HG03175 (cell line): ENCODE results near the gene ACE.
"Not testable (repeated sequence)": the region's sequence is repeated elsewhere in the genome, so short reads cannot be mapped to it uniquely, and the experiment has no call there.

ENCODE experiments used
- ATAC-seq: cut with Tn5 transposase; IDR thresholded peaks from one replicate; pipeline ENCODE4 v1.9.1; 2021; ENCODE audit warnings: mild to moderate bottlenecking, moderate library complexity; ENCODE audit not compliant: unreplicated experiment

Gene ACE

DNA sequence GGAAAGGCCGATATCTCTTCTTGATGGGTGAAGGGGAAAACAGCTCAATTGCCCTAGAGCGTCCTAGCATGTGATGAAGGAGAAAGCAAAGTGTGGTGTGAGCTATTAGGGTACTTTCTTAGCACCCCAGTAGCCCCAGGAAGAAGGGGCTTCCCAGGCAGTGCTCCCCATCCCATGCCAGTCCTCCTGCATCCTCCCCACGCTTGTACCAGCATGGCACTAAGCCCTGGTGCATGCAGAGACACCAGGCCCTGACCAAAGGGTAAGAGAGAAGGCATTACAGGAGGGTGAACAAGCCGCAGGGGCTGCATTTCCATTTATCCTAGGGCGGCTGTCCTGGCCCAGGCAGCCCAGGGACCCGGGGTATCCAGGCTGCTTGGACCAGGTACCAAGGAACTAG, 33.8 kb upstream of the ACE start:
- ATAC-seq, result no peak

DNA sequence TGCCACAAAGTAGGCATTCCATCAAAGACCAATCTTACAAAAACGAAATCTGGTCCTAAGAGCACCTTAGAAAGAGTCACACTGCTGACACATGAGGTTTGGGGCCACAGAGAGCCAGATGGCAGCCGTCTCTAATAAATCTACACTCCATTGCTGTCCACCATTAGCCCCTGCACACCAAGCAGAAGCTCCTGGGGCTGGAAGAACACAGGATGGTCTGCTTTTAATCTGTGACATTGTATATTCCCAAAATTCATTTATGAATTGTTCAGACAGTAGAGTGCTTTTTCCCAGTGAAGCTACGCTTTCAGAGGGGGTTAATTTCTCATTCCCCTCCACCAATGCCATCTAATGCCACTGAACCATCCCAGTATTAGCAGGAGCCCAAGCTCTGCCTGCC, 32.4 kb upstream of the ACE start:
- ATAC-seq, result no peak

DNA sequence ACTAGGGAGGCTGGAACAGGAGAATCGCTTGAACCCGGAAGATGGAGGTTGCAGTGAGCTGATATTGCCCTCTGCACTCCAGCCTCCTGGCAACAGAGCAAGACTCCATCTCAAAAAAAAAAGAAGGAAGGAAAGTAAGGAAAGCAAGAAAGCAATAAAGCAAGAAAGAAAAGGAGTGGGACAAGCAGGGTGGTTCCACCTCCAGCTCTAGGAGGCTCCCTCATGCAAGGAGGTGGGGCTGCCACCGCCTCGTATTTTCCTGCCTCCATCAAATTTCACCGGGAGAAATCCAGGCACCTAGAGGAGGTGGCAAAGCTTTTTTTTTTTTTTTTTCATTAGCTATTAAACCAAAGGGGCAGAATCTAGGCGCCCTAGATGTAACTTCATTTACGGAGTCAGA, 31.8 kb upstream of the ACE start:
- no peak for ATAC-seq

DNA sequence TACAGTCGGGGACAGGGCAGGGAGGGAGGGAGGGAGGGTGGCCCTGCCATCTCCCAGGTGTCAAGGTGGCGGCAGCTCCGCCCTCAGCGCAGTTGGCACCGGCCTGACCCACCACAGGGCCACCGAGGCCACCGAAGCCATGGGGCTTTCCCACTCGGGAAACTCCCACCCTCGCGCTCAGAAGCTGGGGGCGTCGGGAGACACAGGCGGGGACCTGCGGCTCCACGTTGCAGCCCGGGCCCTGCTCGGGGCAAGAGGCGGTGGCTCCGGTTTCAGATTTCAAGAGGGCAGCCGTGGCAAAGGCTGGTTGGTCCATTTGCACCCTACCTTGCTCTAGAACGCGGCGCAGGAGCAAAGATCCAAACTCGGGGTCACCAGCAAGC, 31.3 kb upstream of the ACE start:
- peak; percentile 21 for ATAC-seq

GRCh38 chr17:63445954-63446752, 30.7 kb upstream of the ACE start, which contains the start of gene CYB561:
Gene CYB561, minus strand, starts transcription at chr17:63446306. Its CDS starts 8,759 bp downstream, at chr17:63437547.
- ATAC-seq, result peak; percentile 72

DNA sequence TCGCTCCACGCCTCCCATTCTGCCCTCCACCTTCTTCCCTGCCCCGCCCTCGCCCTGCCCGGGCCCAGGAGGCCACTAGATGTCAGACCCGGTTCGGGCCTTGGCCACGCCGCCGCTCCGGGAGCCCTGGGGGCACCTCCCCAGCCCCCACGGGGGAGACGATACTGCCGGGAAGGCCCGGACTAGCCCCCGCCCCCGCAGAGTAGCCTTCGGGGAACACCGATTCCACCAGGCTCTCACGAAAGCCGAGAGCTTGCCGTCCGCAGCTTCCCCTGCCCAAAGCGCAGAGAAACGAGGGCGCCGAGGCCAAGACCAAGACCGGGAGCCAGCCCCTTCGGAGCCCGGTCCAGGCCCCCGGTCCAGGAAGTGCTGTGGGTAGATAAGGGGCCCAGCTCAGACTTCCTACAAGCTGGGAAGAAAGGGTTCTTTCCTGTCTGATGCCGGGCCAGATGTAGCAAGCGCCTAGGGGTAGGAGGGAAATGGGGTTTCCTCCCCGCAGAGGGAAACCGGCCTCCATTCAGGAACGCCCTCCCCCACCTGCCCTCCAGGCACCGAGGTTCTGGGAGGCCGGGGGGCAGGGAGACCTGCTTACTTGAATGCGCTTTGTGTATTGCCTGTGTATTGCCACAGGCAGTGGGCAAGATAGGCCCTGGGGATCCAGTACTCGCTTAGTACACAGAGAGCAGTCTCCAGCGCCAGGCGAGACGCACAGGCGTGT, 29.9 kb upstream of the ACE start:
- ATAC-seq, result peak; percentile 10

DNA sequence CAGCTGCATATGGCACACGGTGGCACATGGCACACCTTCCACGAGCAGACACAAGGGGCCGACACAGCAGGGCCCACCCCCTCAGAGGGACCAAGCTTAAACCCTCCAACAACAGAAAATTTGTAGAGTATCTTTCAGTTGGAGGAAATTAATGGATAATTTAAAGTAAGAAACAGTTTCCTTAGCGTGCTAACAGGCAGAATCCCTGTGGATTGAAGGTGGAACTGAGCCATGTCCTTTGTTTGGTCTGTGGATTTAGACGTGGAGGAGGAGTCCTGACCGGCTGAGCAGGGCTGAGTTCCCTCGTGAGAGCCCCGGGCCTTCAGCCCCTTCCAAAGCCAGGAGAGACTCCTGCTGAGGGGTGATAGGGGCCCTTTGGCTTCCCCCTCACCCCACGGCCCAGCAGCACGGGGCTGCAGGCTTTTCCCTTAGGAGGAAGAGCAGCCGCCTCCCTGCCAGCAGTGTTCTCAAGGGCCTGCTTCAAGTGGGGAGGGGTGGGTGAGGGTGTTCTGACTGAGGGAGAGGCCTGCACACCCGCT, 29.3 kb upstream of the ACE start:
- ATAC-seq, result no peak

DNA sequence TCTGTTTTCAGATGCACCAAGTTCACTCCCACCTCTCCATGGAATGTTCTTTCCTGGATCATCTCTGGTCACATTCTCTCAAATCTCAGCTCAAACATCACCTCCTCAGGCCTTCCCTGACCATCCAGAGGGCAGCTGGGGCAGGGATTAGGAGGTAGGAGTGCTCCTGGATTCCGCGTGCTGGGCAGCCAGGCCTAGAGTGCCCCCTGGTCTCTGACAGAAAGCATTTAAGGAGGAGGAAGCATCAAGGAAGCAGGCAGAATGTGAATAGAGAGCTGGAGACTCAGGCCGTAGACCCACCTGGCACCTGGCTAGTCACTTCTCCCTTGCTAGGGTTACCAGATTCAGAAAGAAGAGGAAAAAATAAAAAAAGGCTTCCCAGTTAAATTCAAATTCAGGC, 28.2 kb upstream of the ACE start:
- ATAC-seq, result no peak

DNA sequence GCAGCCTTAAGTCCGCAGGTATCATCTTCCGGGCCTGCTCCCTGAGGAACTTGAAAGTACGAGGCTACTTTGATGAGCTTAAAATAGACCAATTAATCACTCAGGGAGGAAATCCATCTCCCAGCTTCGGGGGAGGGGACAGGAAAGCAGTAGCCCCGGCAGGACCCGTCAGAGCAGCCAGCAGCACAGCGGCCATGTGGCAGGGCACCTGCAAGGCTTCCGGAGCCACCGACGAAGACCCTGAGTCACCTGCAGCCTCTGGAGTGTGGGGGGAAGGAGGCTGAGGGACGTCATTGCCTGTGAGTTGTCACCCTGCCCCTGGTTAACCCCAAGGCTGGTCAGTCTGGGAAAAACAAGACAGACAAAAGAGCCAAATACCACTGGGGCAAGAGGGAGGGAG, 26.3 kb upstream of the ACE start:
- no peak for ATAC-seq

DNA sequence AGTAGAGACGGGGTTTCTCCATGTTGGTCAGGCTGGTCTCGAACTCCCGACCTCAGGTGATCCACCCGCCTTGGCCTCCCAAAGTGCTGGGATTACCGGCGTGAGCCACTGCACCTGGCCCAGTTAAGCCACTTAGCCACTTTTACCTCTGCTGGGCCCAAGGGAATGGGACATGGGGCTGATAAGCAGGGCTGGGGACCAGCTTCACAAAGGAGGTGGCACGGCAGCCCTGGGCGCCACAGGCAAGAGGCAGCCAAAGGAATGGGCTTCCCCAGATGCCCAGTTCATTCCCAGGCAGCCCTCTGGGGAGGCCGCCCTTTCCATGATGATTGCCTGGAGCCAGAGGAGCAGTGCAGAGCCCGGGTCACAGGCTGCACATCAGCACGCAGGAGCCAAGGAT, 25.7 kb upstream of the ACE start:
- no peak for ATAC-seq

DNA sequence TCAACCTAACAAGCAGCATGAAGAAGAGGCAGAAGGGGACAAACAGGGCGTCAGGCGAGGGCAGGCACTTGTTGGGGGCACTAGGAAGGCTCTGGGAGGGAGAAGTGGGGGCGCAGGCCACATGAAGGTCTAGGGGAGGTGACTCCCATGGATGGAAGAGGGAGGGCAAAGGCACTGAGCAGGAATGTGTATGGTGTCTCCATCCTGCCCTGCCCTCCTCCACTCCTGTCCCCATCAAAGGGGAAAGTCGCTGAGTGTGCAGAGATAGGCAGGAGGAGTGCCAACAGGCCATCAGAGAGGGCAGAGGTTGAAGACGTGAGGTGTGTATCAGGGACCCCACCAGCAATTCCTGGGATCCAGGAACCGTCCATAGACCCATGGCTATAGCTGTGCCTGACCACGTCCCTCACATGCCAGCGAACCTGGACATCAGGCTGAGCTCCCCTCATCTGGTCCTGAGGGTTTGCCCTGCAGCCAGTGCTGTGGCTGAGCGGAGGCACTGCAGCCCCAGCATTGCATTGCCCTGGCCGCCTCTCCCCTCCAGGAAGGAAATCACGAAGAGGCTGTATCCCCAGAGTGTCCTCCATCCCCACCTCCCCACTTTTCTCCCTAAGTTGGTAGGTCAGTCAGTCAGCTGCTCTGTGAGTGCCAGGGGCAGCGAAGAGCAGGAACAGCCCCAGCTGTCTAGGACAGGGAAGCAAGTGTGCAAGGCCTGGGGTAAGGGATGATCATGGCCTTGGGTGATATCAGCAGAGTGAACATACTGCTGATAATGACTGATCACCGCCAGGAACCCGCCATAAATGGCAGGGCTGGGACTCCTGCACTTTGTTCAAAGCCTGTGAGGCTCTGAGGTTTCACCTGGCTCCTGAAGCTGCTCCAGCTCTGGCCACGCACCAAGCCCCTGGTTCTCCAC, 24.6 kb upstream of the ACE start:
- no peak for ATAC-seq

DNA sequence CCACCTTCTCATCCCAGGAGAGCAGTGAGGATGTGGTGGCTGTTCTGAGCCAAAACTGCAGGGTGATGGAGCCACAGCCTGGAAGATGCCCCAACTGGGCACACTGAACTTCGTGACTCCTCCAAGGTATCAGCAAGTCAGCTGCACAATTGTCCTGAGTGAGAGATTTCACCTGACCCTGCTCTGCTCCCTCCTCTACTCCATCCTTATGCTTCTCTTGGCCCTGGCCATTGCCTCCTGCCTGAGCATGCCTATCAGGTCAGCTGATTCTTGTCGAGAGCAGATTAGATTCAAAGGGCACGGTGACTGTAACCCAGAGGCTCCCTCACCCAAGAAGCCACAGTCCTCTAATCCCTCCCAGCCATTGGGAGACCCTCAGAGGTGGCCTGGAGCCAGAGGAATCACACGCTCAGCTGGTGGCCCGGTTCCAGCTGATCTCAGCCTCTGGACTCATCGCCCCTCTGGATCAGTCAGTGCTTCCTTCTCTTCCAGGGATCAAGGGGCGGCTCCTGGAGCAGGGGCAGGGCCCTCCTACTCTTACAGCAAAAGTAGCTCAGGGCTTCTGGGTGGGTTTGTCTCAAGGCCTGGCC, 23.8 kb upstream of the ACE start:
- no peak for ATAC-seq

GRCh38 chr17:63454357-63454756, 22.5 kb upstream of the ACE start:
- not testable (repeated sequence) for ATAC-seq

GRCh38 chr17:63454915-63455314, 21.9 kb upstream of the ACE start:
- no peak for ATAC-seq

DNA sequence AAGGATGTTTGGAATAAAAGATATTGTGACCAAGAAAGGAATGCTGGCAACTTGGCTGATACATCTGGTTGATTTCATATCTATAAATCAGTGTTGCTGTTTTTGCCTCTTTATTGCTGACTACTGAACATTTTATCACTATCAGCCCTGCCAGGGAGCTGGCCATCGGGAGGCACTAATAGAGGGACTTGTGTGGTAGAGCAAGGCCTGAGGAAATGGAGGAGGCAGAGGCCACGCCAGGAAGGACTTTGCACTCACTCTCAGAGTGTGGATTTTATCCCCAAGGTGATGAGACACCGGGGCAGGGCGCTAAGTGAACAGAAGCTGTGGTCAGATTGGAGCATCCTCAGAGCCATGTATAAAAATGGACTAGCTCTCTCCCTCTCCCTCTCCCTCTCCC, 21.4 kb upstream of the ACE start:
- no peak for ATAC-seq

DNA sequence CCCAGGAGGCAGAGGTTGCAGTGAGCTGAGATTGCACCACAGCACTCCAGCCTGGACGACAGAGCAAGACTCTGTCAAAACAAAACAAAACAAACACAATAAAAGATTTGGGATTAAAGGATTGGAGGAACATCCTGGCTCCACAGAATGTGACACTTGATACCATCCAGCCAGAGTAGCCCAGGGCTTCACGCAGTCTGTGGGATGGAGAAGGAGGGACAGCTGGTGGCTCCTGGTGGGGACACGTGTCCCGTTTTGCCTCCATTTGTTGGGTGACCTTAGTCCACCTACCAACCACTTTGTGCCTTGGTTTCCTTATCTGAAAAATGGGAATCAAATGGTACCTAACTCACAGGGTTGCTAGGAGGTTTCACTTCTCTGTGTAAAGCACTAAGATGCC, 18.4 kb upstream of the ACE start:
- ATAC-seq, result no peak

DNA sequence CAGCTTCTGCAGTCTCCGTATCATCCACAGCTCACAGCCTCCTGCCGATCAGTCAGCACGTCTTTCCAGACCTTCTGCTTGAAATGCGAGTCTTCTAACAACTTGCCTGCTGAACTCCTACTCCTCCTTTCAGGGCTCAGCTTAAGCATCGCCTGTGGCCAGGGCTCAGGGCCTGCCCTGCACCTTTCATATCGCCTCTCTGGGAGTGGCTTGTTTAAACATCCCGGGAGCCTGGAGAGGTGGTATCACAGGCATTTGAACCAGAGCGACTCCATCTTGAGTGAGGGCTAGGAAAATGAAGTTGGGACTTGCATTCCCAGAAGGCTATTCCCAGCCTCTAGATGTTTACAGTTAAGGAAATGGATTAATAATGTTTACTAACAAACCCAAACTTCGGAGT, 16.8 kb upstream of the ACE start:
- no peak for ATAC-seq

GRCh38 chr17:63463771-63464170, 13.1 kb upstream of the ACE start:
- no peak for ATAC-seq

DNA sequence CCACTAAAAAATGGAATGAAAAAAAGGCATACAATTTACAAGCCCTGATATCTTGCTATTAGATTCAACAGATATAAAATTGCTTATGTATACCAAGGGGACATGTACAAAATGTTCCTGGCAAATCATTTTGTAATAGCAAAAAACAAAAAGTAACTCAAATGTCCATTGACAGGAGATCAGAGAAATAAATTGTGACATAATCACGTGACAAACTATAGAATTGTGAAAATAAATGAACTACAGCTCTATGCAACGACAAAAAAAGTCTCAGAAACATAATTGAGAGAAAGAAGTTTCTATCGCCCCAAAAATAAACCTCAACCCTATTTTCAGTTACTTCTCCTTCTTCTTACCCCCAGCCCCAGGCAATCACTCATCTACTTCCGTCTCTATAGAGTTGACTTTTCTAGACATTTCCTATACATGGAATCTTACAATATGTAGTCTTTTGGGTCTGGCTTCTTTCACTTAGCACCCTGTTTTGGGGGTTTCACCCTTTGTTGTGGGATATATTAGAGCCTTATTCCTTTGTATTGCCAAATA, 12.1 kb upstream of the ACE start:
- ATAC-seq, result no peak

- ATAC-seq, result not testable (repeated sequence)
Measured at GRCh38 chr17:63468099-63468498, 8.8 kb upstream of the ACE start.
